ENCODE results near the gene BAIAP2L2. TPM values are rescaled to one million over a fixed set of nuclear protein-coding genes. Genes with fewer than 3 reads are reported as not detected.
"Not testable (repeated sequence)": the region's sequence is repeated elsewhere in the genome, so short reads cannot be mapped to it uniquely, and the experiment has no call there.

BAIAP2L2 gene
- total and polyA plus RNA-seq, 3 experiments from 2014 or later: 0.53 to 0.58 TPM; not detected in 1

DNA sequence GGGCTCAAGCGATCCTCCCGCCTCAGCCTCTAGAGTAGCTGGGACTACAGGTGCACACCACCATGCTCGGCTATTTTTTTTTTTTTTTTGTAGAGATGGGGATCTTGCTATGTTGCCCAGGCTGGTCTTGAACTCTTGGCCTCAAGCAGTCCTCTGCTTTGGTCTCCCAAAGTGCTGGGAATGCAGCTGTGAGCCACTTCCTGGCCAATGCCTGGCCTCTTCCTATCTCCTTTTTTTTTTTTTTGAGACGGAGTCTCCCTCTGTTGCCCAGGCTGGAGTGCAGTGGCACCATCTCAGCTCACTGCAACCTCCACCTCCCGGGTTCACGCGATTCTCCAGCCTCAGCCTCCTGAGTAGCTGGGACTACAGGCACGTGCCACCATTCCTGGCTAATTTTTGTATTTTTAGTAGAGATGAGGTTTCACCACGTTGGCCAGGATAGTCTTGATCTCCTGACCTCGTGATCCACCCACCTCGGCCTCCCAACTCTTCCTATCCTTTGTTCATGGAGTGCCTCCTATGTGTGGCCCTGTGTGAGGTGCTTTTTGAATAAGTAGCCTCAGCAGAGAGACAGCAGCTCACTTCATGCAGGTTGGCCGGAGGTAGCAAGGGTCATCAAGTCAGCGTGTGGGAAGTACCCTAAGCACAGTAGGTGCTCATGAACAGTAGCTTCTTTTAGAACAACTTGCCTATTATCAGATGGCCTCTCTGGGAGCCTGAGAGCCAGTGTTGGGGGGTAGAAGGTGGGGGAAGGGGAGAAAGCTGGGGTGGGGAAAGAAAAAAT, 72.9 kb downstream of the BAIAP2L2 start:
- POLR2A ChIA-PET: interaction anchor here (0.6 kb wide), 1 partner anchor 66 kb away, joined by 7 read pairs; no protein-coding TSS in a partner anchor
- not testable (repeated sequence) for H3K4me3 ChIP-seq (ENCODE audit: low read length); H3K27me3 ChIP-seq (ENCODE audit: insufficient read depth, low read length, poor library complexity, severe bottlenecking); H3K9me3 ChIP-seq (ENCODE audit: low read length); DNase-seq; H3K4me1 Mint-ChIP-seq; H3K4me3 Mint-ChIP-seq; H3K36me3 Mint-ChIP-seq; H3K27ac Mint-ChIP-seq; H3K36me3 ChIP-seq (ENCODE audit: insufficient read depth, low read length); H3K27me3 Mint-ChIP-seq; H3K27ac ChIP-seq (ENCODE audit: low read depth, low read length); H3K4me1 ChIP-seq (ENCODE audit: insufficient read depth, low read length); H3K9me3 Mint-ChIP-seq
- CTCF ChIA-PET: interaction anchor here (2.3 kb wide), 1 partner anchor 14 kb away, joined by 8 read pairs; no protein-coding TSS in a partner anchor

DNA sequence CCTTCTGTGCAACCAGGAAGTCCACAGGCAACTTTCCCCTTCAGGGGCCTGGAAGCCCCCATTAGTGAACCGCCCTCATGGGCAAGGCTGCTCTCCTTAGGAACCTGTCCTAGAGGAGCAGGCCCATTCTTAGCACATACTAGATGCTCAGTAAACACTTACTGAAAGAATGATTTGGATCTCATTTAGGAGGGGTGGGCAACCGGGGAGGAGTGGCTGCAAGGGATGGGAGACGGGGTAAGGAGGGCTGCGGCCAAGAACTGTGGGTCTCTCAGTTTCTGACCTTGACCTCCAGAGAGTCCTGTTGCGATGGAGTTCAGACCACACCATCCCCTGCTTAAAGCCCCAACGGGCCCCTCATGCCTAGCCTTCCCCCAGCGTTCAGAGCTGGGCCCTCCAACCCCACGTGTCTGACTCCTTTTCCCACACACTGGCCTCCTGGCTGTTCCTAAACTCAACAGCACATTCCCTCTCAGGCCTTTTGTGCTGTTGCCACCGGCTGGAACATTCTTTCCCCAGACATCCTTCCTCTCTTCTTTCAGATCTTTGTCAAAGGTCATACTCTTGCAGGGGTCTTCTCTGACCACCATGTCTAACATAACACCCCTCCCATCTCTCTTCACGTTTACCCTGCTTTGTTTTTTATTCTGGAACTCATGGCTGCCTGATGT, 74.0 kb downstream of the BAIAP2L2 start:
- CTCF ChIA-PET: interaction anchor here (2.3 kb wide), 1 partner anchor 15 kb away, joined by 8 read pairs; no protein-coding TSS in a partner anchor

DNA sequence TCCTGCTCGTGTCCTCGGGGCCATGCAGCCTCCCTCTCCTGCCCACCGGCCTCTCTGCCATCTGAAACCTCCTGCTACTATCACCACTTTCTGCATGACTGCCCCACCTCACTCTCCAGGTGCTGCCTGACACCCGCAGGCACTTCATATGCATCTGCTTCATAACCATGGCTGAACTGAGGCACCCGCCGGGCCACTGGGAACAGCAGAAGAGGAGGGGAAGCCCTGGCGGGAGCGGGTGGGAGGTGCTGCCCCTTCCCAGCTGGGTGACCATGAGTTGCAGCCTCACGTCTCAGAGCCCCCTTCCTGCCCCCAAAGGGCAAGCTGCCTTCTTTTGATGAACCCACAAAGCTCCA, 75.0 kb downstream of the BAIAP2L2 start:
- Histone ChIP-seq H3K9me3 (ENCODE audit: low read length) (no peaks in the 10 kb centered on the region), H3K36me3 (ENCODE audit: insufficient read depth, low read length) (no peaks in the 10 kb centered on the region), H3K4me1 (ENCODE audit: insufficient read depth, low read length) (no peaks in the 10 kb centered on the region), H3K4me3 (ENCODE audit: low read length) (no peak overlapping the region), H3K27ac (ENCODE audit: low read depth, low read length) (no peak overlapping the region), H3K27me3 (ENCODE audit: insufficient read depth, low read length, poor library complexity, severe bottlenecking) (no peaks in the 10 kb centered on the region)
- Mint-ChIP-seq H3K27ac (peak overlapping the region in 1 of 8 donors; percentile 96), H3K27me3 (no peaks in the 10 kb centered on the region), H3K36me3 (peaks cover 0 to 1% (median 0%) of the 10 kb centered on the region in 3 donors), H3K4me1 (peaks cover 0 to 2% (median 0%) of the 10 kb centered on the region in 3 donors), H3K9me3 (no peaks in the 10 kb centered on the region), H3K4me3 (peak overlapping the region in 1 of 7 donors; percentile 83)
- CTCF ChIA-PET: interaction anchor here (4.7 kb wide), 1 partner anchor 17 kb away, joined by 17 read pairs; no protein-coding TSS in a partner anchor
- DNase-seq: no peak
- POLR2A ChIA-PET: no interaction called here

More for the DNA sequence above, 74.0 kb downstream of the BAIAP2L2 start:
- POLR2A ChIA-PET: no interaction called here
- no peak for DNase-seq
- Histone ChIP-seq H3K27me3 (ENCODE audit: insufficient read depth, low read length, poor library complexity, severe bottlenecking) (no peaks in the 10 kb centered on the region), H3K9me3 (ENCODE audit: low read length) (no peaks in the 10 kb centered on the region), H3K36me3 (ENCODE audit: insufficient read depth, low read length) (no peaks in the 10 kb centered on the region), H3K4me3 (ENCODE audit: low read length) (no peak overlapping the region), H3K4me1 (ENCODE audit: insufficient read depth, low read length) (no peaks in the 10 kb centered on the region), H3K27ac (ENCODE audit: low read depth, low read length) (no peak overlapping the region)
- Mint-ChIP-seq H3K36me3 (peaks cover 0 to 1% (median 0%) of the 10 kb centered on the region in 3 donors), H3K27ac (peak overlapping the region in 3 of 8 donors; percentile 26 to 89 (median 67)), H3K27me3 (peaks cover 0 to 2% of the 10 kb centered on the region in 2 donors), H3K4me1 (peaks cover 0 to 2% (median 0%) of the 10 kb centered on the region in 3 donors), H3K9me3 (no peaks in the 10 kb centered on the region), H3K4me3 (no peak overlapping the region)

Other genes with a start within 250 kb of the BAIAP2L2 start
- 10 to 100 TPM; 25.4 to 25.8 TPM for gene MICALL1, start 204.4 kb downstream of the BAIAP2L2 start, total RNA-seq
- gene MICALL1, start 204.4 kb downstream of the BAIAP2L2 start, polyA plus RNA-seq: 7.2 TPM
- under 1 TPM; 0.29 to 0.37 TPM for gene C22orf23, start 157.1 kb downstream of the BAIAP2L2 start, total RNA-seq
- not detected for gene C22orf23, start 157.1 kb downstream of the BAIAP2L2 start, polyA plus RNA-seq
- gene POLR2F, start 157.0 kb downstream of the BAIAP2L2 start, total RNA-seq: 100 to 1,000 TPM; 140 to 148 TPM
- 167 TPM for gene POLR2F, start 157.0 kb downstream of the BAIAP2L2 start, polyA plus RNA-seq
- gene SOX10, start 126.1 kb downstream of the BAIAP2L2 start, total RNA-seq: not detected
- not detected for gene SOX10, start 126.1 kb downstream of the BAIAP2L2 start, polyA plus RNA-seq
- 10 to 100 TPM; 21.0 to 22.5 TPM for gene PICK1, start 53.3 kb downstream of the BAIAP2L2 start, total RNA-seq
- 9.4 TPM for gene PICK1, start 53.3 kb downstream of the BAIAP2L2 start, polyA plus RNA-seq
- under 1 TPM in 1 of 2 experiments, not detected in 1; 0.35 TPM for gene SLC16A8, start 26.5 kb downstream of the BAIAP2L2 start, total RNA-seq
- gene SLC16A8, start 26.5 kb downstream of the BAIAP2L2 start, polyA plus RNA-seq: not detected
- gene PLA2G6, start 71.1 kb upstream of the BAIAP2L2 start, total RNA-seq: 10 to 100 TPM; 33.0 to 34.1 TPM
- 5.6 TPM for gene PLA2G6, start 71.1 kb upstream of the BAIAP2L2 start, polyA plus RNA-seq
- gene MAFF, start 91.3 kb upstream of the BAIAP2L2 start, total RNA-seq: 1 to 10 TPM; 7.4 to 7.8 TPM
- 4.6 TPM for gene MAFF, start 91.3 kb upstream of the BAIAP2L2 start, polyA plus RNA-seq
- 10 to 100 TPM; 29.0 to 31.7 TPM for gene TMEM184B, start 162.3 kb upstream of the BAIAP2L2 start, total RNA-seq
- 23.4 TPM for gene TMEM184B, start 162.3 kb upstream of the BAIAP2L2 start, polyA plus RNA-seq
- 100 to 1,000 TPM; 102 to 105 TPM for gene CSNK1E, start 206.7 kb upstream of the BAIAP2L2 start, total RNA-seq
- gene CSNK1E, start 206.7 kb upstream of the BAIAP2L2 start, polyA plus RNA-seq: 14.1 TPM